Superior temporal gyrus (tissue), 1 donor: ENCODE data around the gene PMVK.
A peak's percentile ranks its signal among the peaks of the same experiment; 100 is the strongest.
"Not testable (repeated sequence)": the region's sequence is repeated elsewhere in the genome, so short reads cannot be mapped to it uniquely, and the experiment has no call there.

Experiments used
- DNase-seq: peaks from one replicate; pipeline ENCODE4 v3.0.0-alpha.2; 2016; ENCODE audit errors: extremely low spot score

Gene PMVK

DNA sequence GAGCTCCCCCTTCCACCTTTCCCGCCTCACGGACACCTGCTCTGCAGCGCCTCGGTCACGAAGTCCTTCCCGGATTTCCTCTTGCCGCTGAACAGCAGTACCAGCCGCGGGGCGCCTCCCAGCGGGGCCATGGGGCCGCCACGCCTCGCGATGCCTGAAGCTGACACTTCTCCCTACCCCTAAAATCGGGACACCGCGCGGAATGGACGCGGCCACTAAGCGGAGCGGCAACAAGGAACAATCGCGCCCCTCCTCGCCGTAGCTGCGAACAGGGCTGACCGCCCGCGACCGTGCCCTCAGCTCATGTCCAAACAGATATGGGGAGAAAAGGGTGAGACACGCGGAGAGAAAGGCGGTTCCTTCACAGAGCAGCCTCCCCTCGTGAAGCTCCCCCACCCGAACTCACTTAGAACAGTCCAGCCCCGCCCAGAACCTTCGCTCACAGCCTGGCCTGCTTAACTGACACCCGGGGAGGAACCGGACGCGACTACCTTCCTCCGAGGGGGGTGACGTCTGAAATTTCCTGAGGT lies at the start of gene PMVK:
Gene PMVK, minus strand, starts transcription at position 165 of the 530 bp plus-strand sequence. Its CDS starts 34 bp downstream, at position 131.
- DNase-seq, result peak; percentile 97

DNA sequence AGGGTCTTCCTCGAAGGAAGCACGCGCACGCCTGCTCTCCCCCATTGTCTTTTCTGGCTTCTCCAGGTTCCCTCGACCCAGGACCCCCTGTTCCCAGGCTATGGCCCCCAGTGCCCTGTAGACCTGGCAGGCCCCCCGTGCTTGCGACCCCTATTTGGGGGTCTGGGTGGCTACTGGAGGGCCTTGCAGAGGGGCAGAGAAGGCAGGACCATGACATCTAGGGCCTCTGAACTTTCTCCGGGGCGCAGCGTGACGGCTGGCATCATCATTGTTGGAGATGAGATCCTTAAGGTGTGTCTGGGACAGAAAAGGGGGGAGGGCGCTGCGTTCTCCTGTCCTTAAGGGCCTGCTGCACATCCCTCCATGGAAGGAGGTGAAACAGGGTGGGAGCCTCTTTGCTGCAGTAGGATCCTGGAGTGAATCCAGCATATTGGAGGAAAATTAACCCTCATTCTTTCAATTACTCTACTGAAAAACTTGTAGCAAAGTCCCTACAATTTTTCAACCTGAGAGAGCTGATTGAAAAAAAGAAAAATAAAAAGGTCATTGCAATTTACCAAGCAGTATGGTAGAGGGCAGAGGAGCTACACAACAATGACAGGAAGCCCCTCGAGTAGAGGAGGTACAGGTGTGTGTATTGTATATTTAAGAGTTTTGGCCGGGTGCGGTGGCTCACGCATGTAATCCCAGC lies 47.4 kb upstream of the PMVK start:
- DNase-seq, result no peak

DNA sequence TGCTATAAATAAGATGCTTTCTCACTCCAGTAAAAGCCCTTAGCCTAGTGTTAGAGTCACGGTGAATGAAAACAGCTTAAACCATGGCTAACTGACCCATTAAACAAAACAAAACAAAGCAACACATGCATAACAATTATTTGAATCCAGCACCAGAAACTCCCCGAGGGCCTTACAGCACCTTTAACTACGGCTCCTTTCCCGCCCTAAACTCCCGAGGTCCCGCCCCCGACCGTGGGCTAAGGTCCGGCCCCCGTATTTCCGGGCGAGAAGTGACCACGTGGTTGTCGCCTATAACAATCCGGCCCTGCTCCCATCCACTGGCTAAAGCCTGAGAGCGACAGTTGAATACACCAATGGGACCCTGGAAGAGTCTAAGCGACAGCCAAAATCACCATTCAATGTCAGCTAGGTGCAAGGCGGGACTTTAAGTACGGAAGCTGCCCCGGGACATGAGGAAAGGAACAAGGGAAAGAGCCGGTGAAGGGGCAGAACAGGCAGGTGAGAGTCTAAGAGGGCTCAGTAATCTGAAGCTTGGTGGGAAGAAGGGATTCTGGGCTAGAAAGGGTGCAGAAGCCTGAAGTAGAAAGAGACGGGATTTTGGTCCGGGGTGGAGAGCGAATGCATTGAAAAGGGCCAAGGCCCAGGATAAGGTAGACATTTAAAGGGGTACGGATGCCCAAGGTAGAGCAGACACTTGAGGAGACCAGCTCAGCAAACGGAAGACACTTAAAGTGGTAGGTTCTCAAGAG lies 46.6 kb upstream of the PMVK start, which contains the start of gene FLAD1:
Gene FLAD1, plus strand, starts transcription at position 448 of the 752 bp plus-strand sequence. CDS start 351 bp downstream, outside the sequence.
- peak; percentile 100 for DNase-seq

DNA sequence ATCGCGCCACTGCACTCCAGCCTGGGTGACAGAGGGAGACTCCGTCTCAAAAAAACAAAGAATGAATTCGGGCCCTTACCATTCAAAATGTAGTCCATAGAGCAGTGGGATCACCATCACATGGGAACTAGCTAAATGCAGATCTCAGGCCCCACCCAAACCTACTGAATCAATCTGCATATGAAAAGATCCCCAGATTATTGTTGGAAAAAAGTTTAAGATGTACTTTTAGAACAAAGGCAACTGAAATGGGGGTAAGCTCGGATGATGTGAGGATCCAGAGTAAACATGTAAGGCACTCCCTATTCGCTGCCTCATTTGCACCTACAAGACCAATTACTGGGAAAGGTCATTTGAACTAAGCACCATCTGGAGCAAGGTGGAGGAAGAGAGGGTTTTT lies 45.8 kb upstream of the PMVK start:
- DNase-seq, result peak; percentile 22

DNA sequence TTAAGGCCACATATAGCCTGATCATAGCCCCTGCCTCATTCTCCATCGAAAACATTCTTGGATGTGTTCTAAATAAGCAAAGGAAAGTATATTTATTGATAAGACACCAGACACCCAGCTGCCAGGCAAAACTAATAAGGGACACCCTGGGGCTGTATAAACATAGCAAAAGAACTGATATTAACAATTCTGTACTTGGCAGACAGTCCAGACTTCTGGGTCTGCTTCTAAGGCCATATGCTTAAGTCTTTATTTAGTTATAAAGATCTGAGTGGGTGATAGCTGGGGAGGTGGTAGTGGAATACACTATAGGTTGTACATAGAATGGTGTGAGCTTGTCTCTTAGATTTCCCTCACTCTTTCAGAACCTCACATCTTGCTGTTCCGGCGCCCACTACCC lies 41.8 kb upstream of the PMVK start:
- no peak for DNase-seq

DNA sequence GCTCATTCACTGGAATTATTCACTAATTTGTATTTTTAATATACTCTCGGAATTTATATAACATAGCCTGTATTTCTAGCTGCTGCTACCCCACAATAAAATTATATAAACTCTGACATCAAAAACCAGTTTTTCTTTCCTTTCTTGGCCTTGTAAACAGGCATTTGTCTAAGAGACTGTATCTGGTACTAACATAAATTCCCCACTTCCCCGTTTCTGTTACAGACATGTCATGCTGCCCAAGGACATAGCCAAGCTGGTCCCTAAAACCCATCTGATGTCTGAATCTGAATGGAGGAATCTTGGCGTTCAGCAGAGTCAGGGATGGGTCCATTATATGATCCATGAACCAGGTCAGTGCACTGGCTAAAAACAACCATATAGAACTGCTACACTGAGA lies 41.2 kb upstream of the PMVK start:
- DNase-seq, result not testable (repeated sequence)

DNA sequence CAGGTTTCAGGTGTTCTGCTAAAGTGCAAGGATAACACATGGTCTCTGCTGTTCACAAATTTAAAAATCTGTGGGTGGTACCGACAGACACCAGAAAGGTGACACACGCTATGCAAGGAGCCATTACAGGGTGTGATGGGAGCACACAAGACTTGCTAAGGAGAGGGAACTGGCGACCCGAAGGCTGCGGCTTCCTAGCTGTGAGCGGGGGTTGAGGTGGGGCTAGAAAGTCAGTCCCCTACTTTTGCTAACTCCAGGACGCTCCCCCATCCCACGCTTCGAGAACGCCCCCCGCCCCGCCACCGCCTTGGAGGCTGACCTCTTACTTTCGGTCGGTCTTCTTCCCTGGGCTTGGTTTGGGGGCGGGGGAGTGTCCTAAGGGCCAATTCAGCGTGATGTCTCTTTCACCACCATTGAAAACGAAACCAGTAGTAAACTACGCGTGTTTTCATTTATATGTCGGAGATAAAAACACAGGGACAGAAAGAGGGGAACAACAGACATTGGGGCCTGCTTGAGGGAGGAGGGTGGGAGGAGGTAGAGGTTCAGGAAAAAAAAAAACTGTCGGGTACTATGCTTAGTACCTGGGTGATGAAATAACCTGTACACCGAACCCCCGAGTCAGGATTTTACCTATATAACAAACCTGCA lies 39.0 kb upstream of the PMVK start:
- DNase-seq, result no peak

DNA sequence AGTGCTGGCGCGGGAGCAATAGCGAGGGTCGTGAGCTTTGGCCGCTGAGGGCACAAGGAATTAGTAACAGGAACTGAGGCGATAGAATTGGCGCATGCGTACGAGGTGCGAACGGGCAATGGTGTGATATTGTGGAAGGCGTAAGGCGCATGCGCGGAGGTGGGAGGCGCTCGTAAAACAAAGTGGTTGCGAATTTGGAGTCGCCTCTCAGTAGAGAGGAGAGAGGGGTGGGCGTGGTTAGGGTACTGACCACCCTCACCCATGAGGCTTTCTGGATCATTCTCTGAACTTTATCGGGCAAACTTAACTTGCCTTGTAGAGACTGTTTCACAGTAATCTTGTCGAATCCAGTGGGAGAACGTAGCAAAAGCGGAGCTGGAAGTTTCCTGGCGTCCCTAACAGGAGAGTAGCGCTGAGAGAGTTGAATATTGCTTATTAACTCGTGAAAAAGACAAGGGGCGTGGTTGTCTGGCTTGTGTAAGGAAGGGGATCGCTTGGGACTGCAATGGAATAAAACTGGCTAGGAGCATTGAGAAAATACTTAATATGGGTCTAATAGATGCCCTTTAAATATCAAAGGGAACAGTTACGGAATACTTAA lies 38.4 kb upstream of the PMVK start:
- DNase-seq, result peak; percentile 98

DNA sequence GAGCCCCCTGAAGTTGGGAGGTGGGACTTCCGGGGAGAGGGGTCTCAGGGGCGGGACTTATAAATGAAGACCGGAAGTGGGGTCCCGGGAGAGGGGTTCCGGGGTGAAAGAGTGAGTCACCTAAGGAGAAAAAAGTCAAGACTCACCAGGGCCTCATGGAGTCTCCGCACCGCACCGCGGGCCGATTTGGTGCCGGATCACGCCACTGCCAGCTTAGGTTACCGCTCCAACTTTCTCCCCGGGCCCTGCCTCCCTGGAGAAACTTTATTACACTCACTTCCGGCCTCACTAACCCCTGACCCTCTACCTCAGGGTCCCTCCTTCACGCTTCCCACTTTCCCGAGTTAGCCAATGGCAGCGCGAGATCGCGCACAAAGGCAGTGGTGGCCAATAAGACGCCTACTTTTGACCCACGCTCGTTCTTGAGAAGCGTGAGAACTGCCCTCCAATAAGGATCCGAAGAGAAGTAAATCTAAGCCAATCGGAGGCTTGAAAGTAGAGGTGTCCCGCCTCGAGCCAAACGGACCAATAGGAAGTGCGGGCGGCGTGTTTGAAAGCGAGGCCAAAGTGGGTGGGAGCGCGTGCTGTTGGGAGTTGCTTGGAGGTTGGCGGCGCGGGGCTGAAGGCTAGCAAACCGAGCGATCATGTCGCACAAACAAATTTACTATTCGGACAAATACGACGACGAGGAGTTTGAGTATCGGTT lies 37.7 kb upstream of the PMVK start, which contains the start of gene CKS1B:
Gene CKS1B, plus strand, starts transcription at position 580 of the 706 bp plus-strand sequence. Its CDS starts 65 bp downstream, at position 645.
- DNase-seq, result peak; percentile 100

DNA sequence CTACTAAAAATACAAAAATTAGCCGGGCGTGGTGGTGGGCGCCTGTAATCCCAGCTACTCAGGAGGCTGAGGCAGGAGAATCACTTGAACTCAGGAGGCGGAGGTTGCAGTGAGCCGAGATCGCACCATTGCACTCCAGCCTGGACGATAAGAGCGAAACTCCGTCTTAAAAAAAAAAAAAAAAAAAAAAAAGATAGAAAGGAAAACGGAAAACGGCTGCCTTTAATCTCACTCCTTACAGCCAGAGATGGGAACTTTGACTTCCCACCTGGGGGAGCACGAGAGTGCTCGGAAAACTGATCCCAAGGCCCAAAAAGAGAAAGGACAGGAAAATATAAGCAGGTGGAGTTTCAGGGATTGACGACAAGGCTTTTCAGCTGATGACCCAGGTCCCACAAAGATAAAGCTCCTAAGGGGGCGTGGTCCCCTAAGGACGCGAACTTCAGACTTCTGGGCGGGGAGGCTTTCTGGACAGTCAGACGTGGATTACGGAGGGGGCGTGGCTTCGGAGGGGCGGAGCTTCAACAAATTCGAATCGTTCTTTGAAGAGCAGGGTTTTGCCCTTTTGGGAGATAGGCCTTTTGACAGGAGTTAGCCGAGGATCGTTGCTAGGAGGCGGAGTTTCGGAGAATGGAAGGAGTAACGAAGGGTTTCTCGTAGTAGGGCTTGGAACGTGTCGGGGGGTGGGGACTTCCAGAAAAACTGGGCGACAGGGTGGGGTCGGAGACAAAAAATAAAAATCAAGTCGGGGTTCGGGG lies 37.0 kb upstream of the PMVK start:
- peak; percentile 82 for DNase-seq

DNA sequence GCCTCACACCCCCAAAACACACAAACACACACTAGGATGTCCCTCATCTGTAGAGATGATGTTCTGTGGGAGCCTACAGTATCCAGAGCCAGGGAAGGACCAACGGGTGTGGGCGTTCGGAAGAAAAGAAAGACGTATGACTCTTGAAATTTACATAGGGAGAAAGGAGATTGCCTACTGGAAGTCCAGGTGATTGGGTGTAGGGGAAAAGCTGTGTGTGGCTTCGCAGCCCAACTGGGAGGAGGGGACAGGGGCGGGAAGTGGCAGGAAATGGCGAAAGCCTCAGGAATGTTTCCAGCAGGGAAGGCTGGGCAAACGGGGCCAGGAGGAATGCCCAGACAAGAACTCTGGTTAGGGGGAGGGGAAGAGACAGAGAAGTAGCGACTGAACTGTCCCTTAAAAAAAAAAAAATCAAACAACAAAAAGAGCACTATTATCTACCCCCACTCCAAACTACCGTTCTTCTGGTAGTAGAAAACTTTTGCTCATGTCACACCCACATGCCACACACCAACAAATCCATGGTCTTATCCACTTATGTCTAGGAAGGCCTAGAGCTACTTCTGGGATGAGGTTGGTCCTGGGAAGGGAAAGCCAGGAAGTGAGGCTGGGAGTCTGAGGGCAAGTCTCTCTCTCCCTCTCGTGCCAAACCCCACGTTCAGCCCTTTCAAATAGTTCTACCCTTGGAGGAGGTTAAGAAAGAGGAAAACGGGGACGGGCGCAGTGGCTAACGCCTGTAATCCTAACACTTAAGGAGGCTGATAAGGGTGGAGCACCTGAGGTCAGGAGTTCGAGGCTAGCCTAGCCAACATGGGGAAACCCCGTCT lies 36.2 kb upstream of the PMVK start:
- DNase-seq, result no peak

DNA sequence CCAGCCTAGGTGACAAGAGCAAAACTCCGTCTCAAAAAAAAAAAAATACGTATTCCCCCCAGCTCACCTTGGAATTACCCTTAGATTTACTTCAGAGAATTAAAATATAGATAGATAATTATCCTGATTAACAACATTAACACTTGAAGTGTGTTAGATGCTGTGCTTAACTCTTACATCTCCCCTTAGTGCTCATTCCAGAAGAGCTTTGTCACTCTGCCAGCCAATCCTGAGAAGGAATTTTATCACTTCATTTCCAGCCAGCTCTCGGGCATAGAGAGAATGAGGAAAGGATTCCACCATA lies 35.6 kb upstream of the PMVK start:
- DNase-seq, result no peak

DNA sequence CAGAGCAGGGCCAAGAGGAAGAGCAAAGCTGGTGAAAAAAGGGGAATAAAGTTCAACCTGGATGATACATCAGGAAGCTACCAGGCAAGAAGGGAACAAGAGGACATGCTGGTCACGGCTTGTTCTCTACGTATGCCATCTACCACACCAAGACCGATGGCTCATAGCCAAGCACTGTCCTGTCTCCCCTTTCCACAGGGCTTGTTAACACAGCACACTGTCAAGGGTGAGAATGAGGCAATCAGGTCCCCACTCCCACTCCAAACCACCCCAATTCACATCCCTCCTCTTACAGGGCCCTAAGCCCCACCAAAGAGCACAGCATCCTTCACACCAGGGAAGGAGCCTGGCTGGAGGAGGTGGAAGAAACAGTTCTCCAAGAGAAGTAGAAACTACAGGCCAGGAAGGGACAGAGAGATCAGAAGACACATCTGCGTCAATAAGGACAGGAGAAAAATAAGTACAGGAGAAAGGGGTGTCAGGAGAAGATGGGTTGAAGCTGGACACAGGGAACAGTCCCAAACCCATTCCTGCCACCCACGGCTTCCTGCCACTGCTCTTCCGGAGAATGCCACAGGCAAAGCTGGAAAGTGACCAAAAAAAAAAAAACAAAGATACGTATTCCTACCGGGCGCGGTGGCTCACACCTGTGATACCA lies 35.0 kb upstream of the PMVK start:
- no peak for DNase-seq

DNA sequence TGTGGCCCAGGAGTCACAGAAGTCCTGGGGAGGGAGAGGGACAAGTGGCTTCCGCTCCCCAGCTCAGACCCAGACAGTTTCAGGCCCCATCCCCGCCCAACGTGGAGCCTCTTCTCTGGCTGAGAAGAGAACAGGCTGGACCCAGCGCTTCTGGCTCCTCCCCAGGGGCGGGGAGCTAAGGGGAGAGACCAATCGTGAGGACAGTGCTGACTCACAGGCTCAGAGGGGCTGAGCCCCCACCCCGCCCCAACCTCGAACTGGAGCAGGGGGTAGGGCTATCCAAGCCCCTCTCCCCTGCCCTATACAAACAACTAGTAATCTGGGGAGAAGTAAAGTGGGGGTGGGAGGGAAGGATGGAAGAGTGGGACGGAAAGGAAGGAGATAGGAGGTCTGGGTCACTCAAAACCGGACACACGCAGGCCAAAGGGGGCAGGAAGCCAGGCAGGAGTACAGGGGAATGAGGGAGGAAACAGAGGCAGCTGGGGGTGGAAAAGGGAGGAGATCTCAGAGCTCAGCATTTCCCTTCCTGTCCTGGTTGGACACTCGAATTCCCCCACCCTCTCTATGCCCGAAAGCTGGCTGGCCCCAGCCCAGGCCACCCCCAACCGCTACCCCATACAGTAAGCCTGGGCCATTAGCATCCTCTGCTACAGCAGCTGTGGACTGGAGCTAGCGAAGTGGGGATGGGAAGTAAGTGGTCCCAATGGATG lies 34.3 kb upstream of the PMVK start, which contains the start of gene SHC1:
Gene SHC1, minus strand, starts transcription at position 117 of the 710 bp plus-strand sequence. CDS start 221 bp downstream, outside the sequence.
- DNase-seq, result peak; percentile 82

DNA sequence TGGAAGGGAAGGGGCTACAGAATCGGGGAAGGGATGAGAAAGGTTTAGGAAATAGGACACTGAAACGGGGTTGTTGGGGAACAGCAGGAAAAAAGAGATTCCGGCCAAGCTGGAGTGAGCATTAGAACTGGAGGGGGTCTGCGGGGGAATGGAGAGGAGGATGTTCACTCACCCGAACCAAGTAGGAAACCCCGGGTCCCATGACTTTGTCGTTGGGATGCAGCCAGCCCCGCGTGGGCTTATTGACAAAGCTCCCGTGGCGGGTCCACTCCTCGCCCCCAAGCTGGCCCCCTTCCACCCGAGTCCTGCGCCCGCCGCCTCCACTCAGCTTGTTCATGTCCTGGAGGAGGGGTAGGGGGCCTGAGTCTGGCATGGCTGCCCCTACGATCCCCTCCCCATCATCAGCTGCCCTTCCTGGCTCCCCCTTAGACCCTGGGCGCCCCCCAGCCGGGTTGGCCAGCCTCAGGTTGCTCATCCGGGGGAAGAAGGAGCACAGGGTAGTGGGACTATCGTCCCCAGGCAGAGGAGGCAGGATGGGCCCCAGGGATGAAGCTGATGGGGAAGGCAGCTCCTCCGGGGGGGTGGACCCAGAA lies 33.4 kb upstream of the PMVK start:
- DNase-seq, result no peak

DNA sequence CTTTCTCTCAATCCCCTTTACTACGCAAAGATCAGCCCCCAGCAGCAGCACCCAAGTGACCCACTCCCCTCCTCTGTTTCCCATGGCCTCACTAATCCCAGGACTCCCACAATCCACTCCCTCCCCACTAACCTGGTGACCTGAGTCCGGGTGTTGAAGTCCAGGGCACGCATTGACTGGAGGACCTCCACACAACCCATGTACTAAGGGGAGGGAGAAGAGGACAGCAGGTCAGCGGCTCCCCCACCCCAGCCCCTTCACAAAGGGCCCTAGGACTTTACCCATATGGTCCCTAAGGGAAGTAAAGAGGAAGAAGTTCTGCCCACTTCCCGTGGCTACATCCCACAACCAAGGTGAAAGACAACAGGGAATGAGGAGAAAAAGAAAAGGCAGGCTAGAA lies 32.7 kb upstream of the PMVK start:
- no peak for DNase-seq

DNA sequence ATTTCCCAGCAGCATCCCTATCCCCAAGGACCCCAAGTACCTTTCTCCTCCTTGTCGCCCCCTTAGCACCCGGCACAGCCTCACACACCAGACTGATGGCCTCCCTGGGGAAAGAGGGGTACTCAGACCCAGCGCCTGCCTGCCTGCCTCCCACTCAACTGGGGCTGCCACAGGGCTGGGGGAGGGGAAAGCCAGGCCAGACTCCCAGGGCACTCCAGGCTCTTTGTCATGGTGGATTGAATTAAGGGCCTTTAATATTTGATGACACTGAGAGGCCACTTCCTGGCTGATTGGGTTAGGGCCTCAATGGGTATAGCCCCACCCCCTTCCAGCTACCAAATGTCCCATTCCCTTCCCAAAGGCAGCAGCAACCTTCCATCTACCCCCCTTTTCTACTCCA lies 32.2 kb upstream of the PMVK start:
- no peak for DNase-seq

DNA sequence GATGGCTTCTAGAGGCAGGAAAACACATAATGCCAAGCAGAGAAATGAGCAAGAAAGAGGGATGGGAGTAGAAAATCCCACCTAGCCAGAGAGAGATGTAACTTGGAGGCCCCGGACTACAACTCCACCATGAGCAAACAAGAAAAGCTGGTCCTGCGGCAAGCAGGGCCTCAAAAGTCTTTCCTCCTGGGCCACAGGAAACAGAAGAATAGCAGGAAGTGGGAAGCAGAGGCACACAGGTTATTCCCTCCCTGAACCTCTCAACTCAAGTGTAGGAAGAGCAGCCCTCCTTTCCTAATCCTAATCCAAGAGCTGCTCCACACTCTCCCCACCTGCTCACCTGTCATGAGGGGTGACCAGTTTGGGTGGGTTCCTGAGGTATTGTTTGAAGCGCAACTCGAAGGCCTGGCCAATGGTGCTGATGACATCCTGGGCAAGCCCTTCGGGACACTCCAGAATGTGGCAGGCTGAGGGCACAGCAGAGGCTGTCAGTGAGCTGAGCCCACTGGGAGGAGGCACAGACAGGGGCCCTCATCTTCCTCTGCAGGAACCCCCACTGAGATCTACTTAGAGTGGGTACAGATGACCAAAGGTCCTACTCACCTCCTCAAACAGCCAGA lies 30.9 kb upstream of the PMVK start:
- no peak for DNase-seq
